B cell (primary cell): ENCODE results near the gene HOTAIR. TPM values are rescaled to one million over a fixed set of nuclear protein-coding genes. Genes with fewer than 3 reads are reported as not detected.

Experiments used
- ATAC-seq: fragments of 200-7000 bp; cut with Tn5 transposase; one replicate; pipeline ENCODE4 v1.10.0; 2021; ENCODE audit warnings: low read depth, mild to moderate bottlenecking, moderate number of reproducible peaks, moderate library complexity
- CTCF ChIA-PET: fragments of 350-600 bp; sonication (Branson Sonifier 250); formaldehyde crosslinking; loops from one replicate; lab custom pipeline; 2021; ENCODE audit warnings: antibody characterized with exemption, inconsistent platforms; lab: Charles Lee
- POLR2A ChIA-PET: fragments of 350-600 bp; sonication (Branson Sonifier 250); formaldehyde crosslinking; loops from one replicate; lab custom pipeline; 2021; ENCODE audit warnings: antibody characterized with exemption; lab: Charles Lee
- DNase-seq: peaks from one replicate; pipeline ENCODE4 v3.0.0; 2013
- H2AFZ ChIP-seq: 2 replicates; pipeline ENCODE4 v1.6.1; 2012; ENCODE audit warnings: mild to moderate bottlenecking, low read depth, low read length; ENCODE audit not compliant: insufficient read depth, poor library complexity, severe bottlenecking
- H3K27ac ChIP-seq, 2 donors: 1 replicate in 1 of 2; 2 replicates in 1 of 2; pipeline ENCODE4 v1.5.1; 2012 to 2013; ENCODE audit warnings: low read length in 2 of 2, mild to moderate bottlenecking in 2 of 2, moderate library complexity in 1 of 2
- H3K27me3 ChIP-seq, 4 experiments: fragments of 200-600 bp in 1 of 4; sonication (generic) in 1 of 4; replicated peaks in 1 of 4; 1 replicate in 2 of 4; 2 replicates in 2 of 4; pipeline versions ENCODE4 v1.6.1 to v1.7.0; 2013 to 2016; ENCODE audit warnings: low read length in 3 of 4, mild to moderate bottlenecking in 2 of 4, mixed read lengths in 1 of 4, moderate library complexity in 1 of 4; ENCODE audit not compliant: insufficient read depth in 4 of 4, control insufficient read depth in 3 of 4; ENCODE audit errors: control extremely low read depth in 1 of 4
- H3K36me3 ChIP-seq, 2 experiments: replicated peaks in 1 of 2; 1 replicate in 1 of 2; 2 replicates in 1 of 2; pipeline versions ENCODE4 v1.6.1 to v1.7.1; 2013; ENCODE audit warnings: low read length in 1 of 2; ENCODE audit not compliant: insufficient read depth in 2 of 2, control insufficient read depth in 1 of 2; ENCODE audit errors: control extremely low read depth in 1 of 2, extremely low read depth in 1 of 2
- H3K4me1 ChIP-seq, 2 donors: fragments of 200-600 bp in 1 of 2; sonication (generic) in 1 of 2; 1 replicate in 1 of 2; 2 replicates in 1 of 2; pipeline versions ENCODE4 v1.5.1 to v1.6.1; 2013 to 2017; ENCODE audit warnings: low read length in 2 of 2; ENCODE audit not compliant: control insufficient read depth in 2 of 2, insufficient read depth in 2 of 2
- H3K4me2 ChIP-seq: replicated peaks from 2 replicates; pipeline ENCODE3; 2012; ENCODE audit warnings: mild to moderate bottlenecking, low read depth, low read length; ENCODE audit not compliant: poor library complexity, severe bottlenecking
- H3K4me3 ChIP-seq, 5 experiments: fragments of 200-600 bp in 1 of 5; sonication (generic) in 1 of 5; 1 replicate in 3 of 5; 2 replicates in 2 of 5; pipeline versions ENCODE4 v1.5.1 to v1.7.0; 2011 to 2016; ENCODE audit warnings: low read length in 4 of 5, mild to moderate bottlenecking in 4 of 5, low read depth in 2 of 5, control low read depth in 1 of 5, moderate library complexity in 1 of 5; ENCODE audit not compliant: insufficient read depth in 1 of 5; ENCODE audit errors: control extremely low read depth in 1 of 5, extremely low read depth in 1 of 5
- H3K79me2 ChIP-seq: fragments of 200-600 bp; sonication (generic); one replicate; pipeline ENCODE4 v1.6.0; 2016; ENCODE audit warnings: low read length; ENCODE audit not compliant: control insufficient read depth, insufficient read depth
- H3K9ac ChIP-seq: fragments of 200-600 bp; sonication (generic); 2 replicates; pipeline ENCODE4 v1.6.1; 2017; ENCODE audit warnings: mild to moderate bottlenecking, low read length, moderate library complexity
- H3K9me3 ChIP-seq, 3 donors: one replicate each; pipeline versions ENCODE4 v1.6.1 to v1.7.1; 2013; ENCODE audit warnings: low read length in 2 of 3; ENCODE audit not compliant: control insufficient read depth in 2 of 3, insufficient read depth in 1 of 3; ENCODE audit errors: control extremely low read depth in 1 of 3
- H4K20me1 ChIP-seq: 2 replicates; pipeline ENCODE4 v1.6.0; 2012; ENCODE audit warnings: mild to moderate bottlenecking, low read length; ENCODE audit not compliant: insufficient read depth, control insufficient read depth, poor library complexity, severe bottlenecking
- H3K27ac Mint-ChIP-seq: one replicate; pipeline ENCODE4 v1.8.0; 2021; ENCODE audit warnings: mixed read lengths
- H3K27me3 Mint-ChIP-seq: one replicate; pipeline ENCODE4 v1.8.0; 2021; ENCODE audit warnings: mixed read lengths
- H3K4me1 Mint-ChIP-seq: one replicate; pipeline ENCODE4 v1.8.0; 2021; ENCODE audit warnings: mixed read lengths
- H3K4me3 Mint-ChIP-seq: one replicate; pipeline ENCODE4 v1.8.0; 2021; ENCODE audit warnings: mixed read lengths
- H3K9me3 Mint-ChIP-seq: one replicate; pipeline ENCODE4 v1.8.0; 2022; ENCODE audit warnings: mixed read lengths; ENCODE audit not compliant: insufficient read depth
- EZH2 ChIP-seq: IDR thresholded peaks from 2 replicates; pipeline ENCODE4 v1.6.1; 2012; ENCODE audit warnings: borderline replicate concordance, low read depth, mild to moderate bottlenecking, moderate library complexity, low read length; ENCODE audit not compliant: insufficient read depth, poor library complexity, severe bottlenecking
- WGBS: methylation state at CpG from one replicate; pipeline ENCODE4 v1.1.5; 2013; ENCODE audit warnings: missing lambda C conversion rate; ENCODE audit not compliant: insufficient coverage; 5-methylcytosine and 5-hydroxymethylcytosine counted together
- intact Hi-C: fragments of 100-400 bp; cut with micrococcal nuclease; formaldehyde crosslinking; loops from one replicate; pipeline ENCODE4 v1.10.0; 2022
- polyA plus RNA-seq: library from polyadenylated mRNA; depleted of rRNA; stranded (reverse); fragments of >200 nt; gene quantifications from 2 replicates; pipeline ENCODE4 v1.2.3, GENCODE V29; 2012
- total RNA-seq, 2 donors: library from RNA; stranded (reverse); fragments of 120-200 nt in 1 of 2; gene quantifications; 1 replicate in 1 of 2; 2 replicates in 1 of 2; pipeline versions ENCODE4 v1.2.3 to v1.2.4, GENCODE V29; 2013 to 2022
- TF ChIP-seq, protein P1 (sequence below): fragments of 200-600 bp; IDR thresholded peaks from one replicate; pipeline ENCODE4 v1.8.0; 2022; ENCODE audit warnings: antibody characterized with exemption, mild to moderate bottlenecking

The HOTAIR gene
- total and polyA plus RNA-seq, 2 donors (not counting 1 experiment from before 2014, with no cell fraction given): not detected

GRCh38 chr12:53960187-53961024 is 14.3 kb downstream of the HOTAIR start:
- 12% methylated on average over 36 of the region's 39 CpGs for WGBS
- peaks cover 1 to 99% (median 91%) of the 10 kb centered on the region in 4 experiments for H3K27me3 ChIP-seq

More at GRCh38 chr12:53960187-53961024, 14.3 kb downstream of the HOTAIR start:
- Mint-ChIP-seq H3K27ac (peak overlapping the region; percentile 29), H3K4me1 (peaks cover 22% of the 10 kb centered on the region), H3K9me3 (no peaks in the 10 kb centered on the region), H3K4me3 (no peak overlapping the region), H3K27me3 (peaks cover 87% of the 10 kb centered on the region)
- ChIA-PET POLR2A (no interaction called here), CTCF (interaction anchor here (0.6 kb wide), 1 partner anchor 49 kb away, joined by 3 read pairs; the partner anchor contains the start of gene HOXC8)
- no peak overlapping the region for H2AFZ ChIP-seq
- H3K79me2 ChIP-seq: no peaks in the 10 kb centered on the region
- H3K4me3 ChIP-seq: no peak overlapping the region
- TF ChIP-seq, protein P1, sequence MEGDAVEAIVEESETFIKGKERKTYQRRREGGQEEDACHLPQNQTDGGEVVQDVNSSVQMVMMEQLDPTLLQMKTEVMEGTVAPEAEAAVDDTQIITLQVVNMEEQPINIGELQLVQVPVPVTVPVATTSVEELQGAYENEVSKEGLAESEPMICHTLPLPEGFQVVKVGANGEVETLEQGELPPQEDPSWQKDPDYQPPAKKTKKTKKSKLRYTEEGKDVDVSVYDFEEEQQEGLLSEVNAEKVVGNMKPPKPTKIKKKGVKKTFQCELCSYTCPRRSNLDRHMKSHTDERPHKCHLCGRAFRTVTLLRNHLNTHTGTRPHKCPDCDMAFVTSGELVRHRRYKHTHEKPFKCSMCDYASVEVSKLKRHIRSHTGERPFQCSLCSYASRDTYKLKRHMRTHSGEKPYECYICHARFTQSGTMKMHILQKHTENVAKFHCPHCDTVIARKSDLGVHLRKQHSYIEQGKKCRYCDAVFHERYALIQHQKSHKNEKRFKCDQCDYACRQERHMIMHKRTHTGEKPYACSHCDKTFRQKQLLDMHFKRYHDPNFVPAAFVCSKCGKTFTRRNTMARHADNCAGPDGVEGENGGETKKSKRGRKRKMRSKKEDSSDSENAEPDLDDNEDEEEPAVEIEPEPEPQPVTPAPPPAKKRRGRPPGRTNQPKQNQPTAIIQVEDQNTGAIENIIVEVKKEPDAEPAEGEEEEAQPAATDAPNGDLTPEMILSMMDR: no peak
- peak; percentile 90 for TF ChIP-seq EZH2
- H3K4me1 ChIP-seq: peaks cover 22 to 47% of the 10 kb centered on the region in 2 donors
- no peak overlapping the region for H3K9ac ChIP-seq
- no peaks in the 10 kb centered on the region for H3K36me3 ChIP-seq
- H3K27ac ChIP-seq: no peak overlapping the region
- no peaks in the 10 kb centered on the region for H4K20me1 ChIP-seq
- H3K9me3 ChIP-seq: peaks cover 1 to 74% (median 3%) of the 10 kb centered on the region in 3 donors
- H3K4me2 ChIP-seq: no peak overlapping the region
- intact Hi-C loops: no loop called here
- DNase-seq (peak; percentile 42), ATAC-seq (no peak)
